Mucosa of rectum (tissue), 2 donors: ENCODE results near the gene SORBS2.

Experiments used
- H3K27ac ChIP-seq, 2 donors: one replicate each; pipeline ENCODE4 v1.7.0; 2013; ENCODE audit warnings: inconsistent platforms in 2 of 2, low read depth in 2 of 2, low read length in 2 of 2
- H3K27me3 ChIP-seq, 2 donors: one replicate each; pipeline ENCODE4 v1.7.0; 2013; ENCODE audit warnings: low read length in 2 of 2; ENCODE audit not compliant: control insufficient read depth in 2 of 2, insufficient read depth in 2 of 2
- H3K36me3 ChIP-seq, 2 donors: one replicate each; pipeline ENCODE4 v1.7.0; 2013; ENCODE audit warnings: low read length in 2 of 2; ENCODE audit not compliant: control insufficient read depth in 2 of 2, insufficient read depth in 2 of 2
- H3K4me1 ChIP-seq, 2 donors: one replicate each; pipeline ENCODE4 v1.7.0; 2013; ENCODE audit warnings: low read length in 2 of 2, mild to moderate bottlenecking in 1 of 2; ENCODE audit not compliant: control insufficient read depth in 2 of 2, insufficient read depth in 2 of 2
- H3K4me3 ChIP-seq, 2 donors: one replicate each; pipeline ENCODE4 v1.7.0; 2013; ENCODE audit warnings: low read length in 2 of 2
- H3K9ac ChIP-seq, 2 donors: one replicate each; pipeline ENCODE4 v1.7.0; 2013; ENCODE audit warnings: low read length in 2 of 2, low read depth in 1 of 2, mild to moderate bottlenecking in 1 of 2
- H3K9me3 ChIP-seq, 2 donors: one replicate each; pipeline ENCODE4 v1.7.0; 2013; ENCODE audit warnings: low read length in 2 of 2; ENCODE audit not compliant: control insufficient read depth in 2 of 2
- donor health status: healthy.
- donor health status: Normal muscosa, but diverticular disease.

The SORBS2 gene

GRCh38 chr4:185730849-185731608 lies 81.0 kb downstream of the SORBS2 start:
- Histone ChIP-seq H3K9me3 (no peaks in the 10 kb centered on the region), H3K36me3 (no peaks in the 10 kb centered on the region), H3K9ac (no peak overlapping the region), H3K4me3 (no peak overlapping the region), H3K27me3 (no peaks in the 10 kb centered on the region), H3K4me1 (peaks cover 3 to 4% of the 10 kb centered on the region in 2 donors), H3K27ac (no peak overlapping the region)

GRCh38 chr4:185730387-185730786 lies 81.6 kb downstream of the SORBS2 start:
- Histone ChIP-seq H3K4me1 (peaks cover 3 to 4% of the 10 kb centered on the region in 2 donors), H3K27ac (peak overlapping the region; percentile 3 to 28)

GRCh38 chr4:185729391-185729804 lies 82.6 kb downstream of the SORBS2 start:
- Histone ChIP-seq H3K36me3 (no peaks in the 10 kb centered on the region), H3K4me3 (no peak overlapping the region), H3K27ac (peak overlapping the region; percentile 1 to 52)

More at GRCh38 chr4:185730387-185730786, 81.6 kb downstream of the SORBS2 start:
- no peak overlapping the region for H3K4me3 ChIP-seq
- no peak overlapping the region for H3K9ac ChIP-seq
- no peaks in the 10 kb centered on the region for H3K27me3 ChIP-seq
- no peaks in the 10 kb centered on the region for H3K9me3 ChIP-seq
- H3K36me3 ChIP-seq = no peaks in the 10 kb centered on the region

GRCh38 chr4:185728893-185729292 lies 83.1 kb downstream of the SORBS2 start:
- no peak overlapping the region for H3K9ac ChIP-seq
- H3K9me3 ChIP-seq = no peaks in the 10 kb centered on the region
- peak overlapping the region; percentile 1 to 52 for H3K27ac ChIP-seq
- no peak overlapping the region for H3K4me3 ChIP-seq
- peaks cover 0 to 3% of the 10 kb centered on the region in 2 donors for H3K4me1 ChIP-seq
- no peaks in the 10 kb centered on the region for H3K27me3 ChIP-seq
- H3K36me3 ChIP-seq = no peaks in the 10 kb centered on the region

More at GRCh38 chr4:185729391-185729804, 82.6 kb downstream of the SORBS2 start:
- Histone ChIP-seq H3K4me1 (peaks cover under 1 to 3% of the 10 kb centered on the region in 2 donors), H3K9ac (no peak overlapping the region), H3K9me3 (no peaks in the 10 kb centered on the region), H3K27me3 (no peaks in the 10 kb centered on the region)

- Histone ChIP-seq H3K9ac (no peak overlapping the region), H3K4me3 (no peak overlapping the region), H3K4me1 (peaks cover 0 to 3% of the 10 kb centered on the region in 2 donors), H3K27ac (no peak overlapping the region), H3K36me3 (no peaks in the 10 kb centered on the region), H3K9me3 (no peaks in the 10 kb centered on the region), H3K27me3 (no peaks in the 10 kb centered on the region)
These were observed 85.1 kb downstream of the SORBS2 start for GRCh38 chr4:185726931-185727330.

GRCh38 chr4:185723631-185724260 lies 88.2 kb downstream of the SORBS2 start:
- Histone ChIP-seq H3K4me1 (no peaks in the 10 kb centered on the region), H3K9ac (no peak overlapping the region), H3K9me3 (no peaks in the 10 kb centered on the region), H3K27me3 (no peaks in the 10 kb centered on the region), H3K27ac (peak overlapping the region; percentile 14 to 45), H3K4me3 (no peak overlapping the region), H3K36me3 (no peaks in the 10 kb centered on the region)

- Histone ChIP-seq H3K27ac (peak overlapping the region in 1 of 2 donors; percentile 11), H3K9ac (no peak overlapping the region), H3K4me3 (no peak overlapping the region), H3K36me3 (no peaks in the 10 kb centered on the region), H3K27me3 (no peaks in the 10 kb centered on the region), H3K4me1 (no peaks in the 10 kb centered on the region), H3K9me3 (no peaks in the 10 kb centered on the region)
These were observed 90.0 kb downstream of the SORBS2 start for GRCh38 chr4:185722029-185722316.

- H3K4me3 ChIP-seq = no peak overlapping the region
- no peak overlapping the region for H3K9ac ChIP-seq
- peak overlapping the region in 1 of 2 donors; percentile 11 for H3K27ac ChIP-seq
These were observed 90.6 kb downstream of the SORBS2 start for GRCh38 chr4:185721190-185722028.

GRCh38 chr4:185719500-185719858 lies 92.5 kb downstream of the SORBS2 start:
- Histone ChIP-seq H3K4me1 (no peaks in the 10 kb centered on the region), H3K9me3 (no peaks in the 10 kb centered on the region), H3K27ac (no peak overlapping the region), H3K36me3 (no peaks in the 10 kb centered on the region), H3K9ac (no peak overlapping the region), H3K27me3 (no peaks in the 10 kb centered on the region), H3K4me3 (no peak overlapping the region)

More at GRCh38 chr4:185721190-185722028, 90.6 kb downstream of the SORBS2 start:
- no peaks in the 10 kb centered on the region for H3K9me3 ChIP-seq
- no peaks in the 10 kb centered on the region for H3K4me1 ChIP-seq
- no peaks in the 10 kb centered on the region for H3K27me3 ChIP-seq
- H3K36me3 ChIP-seq = no peaks in the 10 kb centered on the region
